OCI-LY3 (cell line): Measurements from ENCODE around the gene PDE10A.
"Not testable (repeated sequence)": the region's sequence is repeated elsewhere in the genome, so short reads cannot be mapped to it uniquely, and the experiment has no call there.

ENCODE experiments used
- H2AFZ ChIP-seq: fragments of 200-600, 300-600 bp; shearing (Covaris generic); 2 replicates; pipeline ENCODE4 v1.6.0; 2014; ENCODE audit warnings: antibody characterized with exemption, low read depth, low read length
- H3K27ac ChIP-seq: fragments of 200-600, 300-600 bp; sonication (generic); 2 replicates; pipeline ENCODE4 v1.5.1; 2014; ENCODE audit warnings: mild to moderate bottlenecking, low read length, moderate library complexity, mixed read lengths
- H3K27me3 ChIP-seq: fragments of 200-600, 300-600 bp; sonication (generic); 2 replicates; pipeline ENCODE4 v1.6.1; 2014; ENCODE audit warnings: low read depth, low read length, mixed read lengths
- H3K36me3 ChIP-seq: fragments of 200-600, 300-600 bp; sonication (generic); replicated peaks from 2 replicates; pipeline ENCODE3; 2014; ENCODE audit warnings: low read depth, low read length, mixed read lengths
- H3K4me1 ChIP-seq: fragments of 300-600, 200-600 bp; sonication (generic); 2 replicates; pipeline ENCODE4 v1.6.1; 2014; ENCODE audit warnings: low read length, mixed read lengths
- H3K4me2 ChIP-seq: fragments of 200-600, 300-600 bp; sonication (generic); 2 replicates; pipeline ENCODE4 v1.6.1; 2014; ENCODE audit warnings: low read length, mixed read lengths
- H3K4me3 ChIP-seq: fragments of 300-600, 200-600 bp; sonication (generic); 2 replicates; pipeline ENCODE4 v1.5.1; 2014; ENCODE audit warnings: antibody characterized with exemption, mild to moderate bottlenecking, low read length, moderate library complexity
- H3K79me2 ChIP-seq: fragments of 300-600, 200-600 bp; shearing (Covaris generic); 2 replicates; pipeline ENCODE4 v1.6.1; 2014; ENCODE audit warnings: mild to moderate bottlenecking, low read length, mixed read lengths
- H3K9ac ChIP-seq: fragments of 300-600, 200-600 bp; shearing (Covaris generic); 2 replicates; pipeline ENCODE4 v1.6.0; 2014; ENCODE audit warnings: mild to moderate bottlenecking, low read length, moderate library complexity
- H3K9me3 ChIP-seq: fragments of 200-600, 300-600 bp; shearing (Covaris generic); 2 replicates; pipeline ENCODE4 v1.6.1; 2014; ENCODE audit warnings: low read length, mixed read lengths; ENCODE audit not compliant: insufficient read depth
- H4K20me1 ChIP-seq: fragments of 200-600, 300-600 bp; sonication (generic); 2 replicates; pipeline ENCODE4 v1.6.1; 2016; ENCODE audit warnings: low read length, mixed read lengths; ENCODE audit not compliant: insufficient read depth
- EZH2phosphoT487 ChIP-seq: fragments of 200-600 bp; shearing (Covaris generic); IDR thresholded peaks from 2 replicates; pipeline ENCODE4 v1.6.1; 2018; ENCODE audit warnings: antibody characterized with exemption, mixed run types, low read depth
- TF ChIP-seq, protein P1 (sequence below): fragments of 200-600, 300-600 bp; sonication (generic); IDR thresholded peaks from 2 replicates; pipeline ENCODE4 v1.5.1; 2014; ENCODE audit warnings: antibody characterized with exemption, low read length, low read depth

PDE10A gene

DNA sequence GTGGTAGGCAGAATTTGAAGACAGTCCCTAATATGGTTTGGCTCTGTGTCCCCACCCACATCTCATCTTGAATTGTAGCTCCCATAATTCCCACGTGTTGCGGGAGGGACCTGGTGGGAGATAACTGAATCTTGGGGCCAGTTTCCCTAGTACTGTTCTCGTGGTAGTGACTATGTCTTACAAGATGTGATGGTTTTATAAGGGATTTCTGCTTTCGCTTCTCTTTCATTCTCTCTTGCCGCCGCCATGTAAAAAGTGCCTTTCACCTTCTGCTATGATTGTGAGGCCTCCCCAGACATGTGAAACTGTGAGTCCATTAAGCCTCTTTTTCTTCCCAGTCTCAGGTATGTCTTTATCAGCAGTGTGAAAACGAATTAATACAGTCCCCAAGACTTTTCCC, 103.4 kb downstream of the PDE10A start:
- Histone ChIP-seq H3K27me3 (no peaks in the 10 kb centered on the region), H4K20me1 (no peaks in the 10 kb centered on the region), H3K4me3 (no peak overlapping the region), H3K9me3 (no peaks in the 10 kb centered on the region), H2AFZ (no peak overlapping the region), H3K36me3 (no peaks in the 10 kb centered on the region), H3K4me2 (no peak overlapping the region), H3K79me2 (no peaks in the 10 kb centered on the region), H3K4me1 (no peaks in the 10 kb centered on the region), H3K27ac (no peak overlapping the region), H3K9ac (no peak overlapping the region)
- TF ChIP-seq EZH2phosphoT487: no peak
- TF ChIP-seq, protein P1, sequence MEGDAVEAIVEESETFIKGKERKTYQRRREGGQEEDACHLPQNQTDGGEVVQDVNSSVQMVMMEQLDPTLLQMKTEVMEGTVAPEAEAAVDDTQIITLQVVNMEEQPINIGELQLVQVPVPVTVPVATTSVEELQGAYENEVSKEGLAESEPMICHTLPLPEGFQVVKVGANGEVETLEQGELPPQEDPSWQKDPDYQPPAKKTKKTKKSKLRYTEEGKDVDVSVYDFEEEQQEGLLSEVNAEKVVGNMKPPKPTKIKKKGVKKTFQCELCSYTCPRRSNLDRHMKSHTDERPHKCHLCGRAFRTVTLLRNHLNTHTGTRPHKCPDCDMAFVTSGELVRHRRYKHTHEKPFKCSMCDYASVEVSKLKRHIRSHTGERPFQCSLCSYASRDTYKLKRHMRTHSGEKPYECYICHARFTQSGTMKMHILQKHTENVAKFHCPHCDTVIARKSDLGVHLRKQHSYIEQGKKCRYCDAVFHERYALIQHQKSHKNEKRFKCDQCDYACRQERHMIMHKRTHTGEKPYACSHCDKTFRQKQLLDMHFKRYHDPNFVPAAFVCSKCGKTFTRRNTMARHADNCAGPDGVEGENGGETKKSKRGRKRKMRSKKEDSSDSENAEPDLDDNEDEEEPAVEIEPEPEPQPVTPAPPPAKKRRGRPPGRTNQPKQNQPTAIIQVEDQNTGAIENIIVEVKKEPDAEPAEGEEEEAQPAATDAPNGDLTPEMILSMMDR: no peak

DNA sequence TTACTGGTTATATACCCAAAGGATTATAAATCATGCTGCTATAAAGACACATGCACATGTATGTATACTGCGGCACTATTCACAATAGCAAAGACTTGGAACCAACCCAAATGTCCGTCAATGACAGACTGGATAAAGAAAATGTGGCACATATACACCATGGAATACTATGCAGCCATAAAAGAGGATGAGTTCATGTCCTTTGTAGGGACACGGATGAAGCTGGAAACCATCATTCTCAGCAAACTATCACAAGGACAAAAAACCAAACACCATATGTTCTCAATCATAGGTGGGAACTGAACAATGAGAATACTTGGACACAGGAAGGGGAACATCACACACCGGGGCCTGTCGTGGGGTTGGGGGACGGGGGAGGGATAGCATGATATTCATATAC, 104.9 kb downstream of the PDE10A start:
- not testable (repeated sequence) for H3K27me3 ChIP-seq, H3K9me3 ChIP-seq, H2AFZ ChIP-seq, H3K27ac ChIP-seq, H3K79me2 ChIP-seq, H3K4me2 ChIP-seq, H3K9ac ChIP-seq, H3K4me1 ChIP-seq, H4K20me1 ChIP-seq, H3K4me3 ChIP-seq, H3K36me3 ChIP-seq

DNA sequence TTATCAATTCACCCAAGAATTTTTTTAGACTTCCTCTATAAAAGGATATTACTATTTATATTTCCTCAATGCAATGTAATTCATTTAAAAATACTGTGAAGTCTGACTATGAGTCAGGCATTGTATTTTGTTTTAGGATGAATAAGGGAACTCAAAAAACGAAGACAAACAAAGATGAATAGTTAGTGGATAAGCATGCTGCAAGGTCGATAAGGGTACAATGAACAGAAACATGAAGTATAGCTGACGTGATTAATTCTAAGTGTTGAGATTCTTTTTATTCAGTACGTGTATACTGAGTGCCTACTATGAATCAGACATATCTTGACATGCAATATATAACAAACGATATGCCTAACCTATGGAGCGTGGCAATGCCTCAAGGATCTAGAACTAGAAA, 105.4 kb downstream of the PDE10A start:
- H3K9me3 ChIP-seq: no peaks in the 10 kb centered on the region
- H2AFZ ChIP-seq: no peak overlapping the region
- H3K27ac ChIP-seq: no peak overlapping the region
- no peaks in the 10 kb centered on the region for H3K79me2 ChIP-seq
- H4K20me1 ChIP-seq: no peaks in the 10 kb centered on the region
- H3K4me2 ChIP-seq: no peak overlapping the region
- H3K4me1 ChIP-seq: no peaks in the 10 kb centered on the region
- TF ChIP-seq, protein P1: no peak
- no peak for TF ChIP-seq EZH2phosphoT487
- no peak overlapping the region for H3K9ac ChIP-seq
- H3K27me3 ChIP-seq: no peaks in the 10 kb centered on the region
- H3K36me3 ChIP-seq: no peaks in the 10 kb centered on the region
- H3K4me3 ChIP-seq: no peak overlapping the region

DNA sequence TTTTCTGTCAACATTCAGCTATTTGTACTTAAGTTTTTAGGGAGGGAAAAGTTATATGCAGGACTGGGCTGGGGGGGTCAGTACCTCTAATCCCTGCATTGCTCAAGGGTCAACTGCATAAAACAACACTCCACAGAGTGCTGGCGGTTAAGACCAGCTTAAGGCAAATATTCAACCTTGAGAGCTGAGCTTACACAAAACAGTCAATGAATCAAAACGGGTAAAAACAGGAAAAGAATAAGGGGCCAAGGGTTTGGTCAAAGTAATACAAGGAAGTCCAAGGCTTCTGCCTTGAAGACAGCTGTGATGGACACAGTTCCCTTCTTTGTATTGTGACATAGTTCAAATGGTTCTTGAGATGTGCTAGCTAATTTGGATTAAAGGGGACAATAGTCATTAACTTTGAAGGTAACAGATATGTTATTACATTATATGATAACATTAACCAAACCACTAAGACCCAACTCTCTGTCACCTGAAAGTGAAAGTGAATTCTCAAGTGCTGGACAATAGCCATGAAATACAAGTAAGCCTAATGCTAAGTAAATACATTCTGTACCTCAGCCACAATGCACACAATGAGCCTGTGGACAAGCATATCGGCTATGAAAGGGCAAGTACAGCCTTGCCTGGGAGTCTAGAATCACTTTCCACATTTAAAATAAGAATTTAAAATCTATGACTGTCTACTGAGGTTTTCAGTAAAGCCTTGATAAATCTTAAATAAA, 106.8 kb downstream of the PDE10A start:
- TF ChIP-seq EZH2phosphoT487: no peak
- TF ChIP-seq, protein P1: no peak
- no peaks in the 10 kb centered on the region for H4K20me1 ChIP-seq
- H3K4me2 ChIP-seq: no peak overlapping the region
- no peak overlapping the region for H2AFZ ChIP-seq
- no peak overlapping the region for H3K4me3 ChIP-seq
- H3K79me2 ChIP-seq: no peaks in the 10 kb centered on the region
- no peaks in the 10 kb centered on the region for H3K36me3 ChIP-seq
- H3K27ac ChIP-seq: no peak overlapping the region
- no peaks in the 10 kb centered on the region for H3K4me1 ChIP-seq
- H3K9ac ChIP-seq: no peak overlapping the region
- H3K9me3 ChIP-seq: no peaks in the 10 kb centered on the region
- no peaks in the 10 kb centered on the region for H3K27me3 ChIP-seq

DNA sequence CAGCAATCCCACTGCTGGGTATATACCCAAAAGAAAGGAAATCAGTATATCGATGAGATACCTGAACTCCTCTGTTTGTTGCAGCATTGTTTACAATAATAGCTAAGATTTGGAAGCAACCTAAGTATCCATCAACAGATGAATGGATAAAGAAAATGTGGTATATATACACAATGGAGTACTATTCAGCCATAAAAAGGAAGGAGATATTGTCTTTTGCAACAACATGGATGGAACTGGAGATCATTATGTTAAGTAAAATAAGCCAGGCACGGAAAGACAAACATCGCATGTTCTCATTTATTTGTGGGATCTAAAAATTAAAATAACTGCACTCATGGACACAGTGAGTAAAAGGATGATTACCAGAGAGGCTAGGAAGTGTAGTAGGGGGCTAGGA, 108.4 kb downstream of the PDE10A start:
- H3K4me2 ChIP-seq: not testable (repeated sequence)

More for the DNA sequence above, 108.4 kb downstream of the PDE10A start:
- not testable (repeated sequence) for H3K79me2 ChIP-seq, H4K20me1 ChIP-seq, H3K27me3 ChIP-seq, H2AFZ ChIP-seq, H3K27ac ChIP-seq, H3K9ac ChIP-seq, H3K4me1 ChIP-seq, H3K9me3 ChIP-seq, H3K4me3 ChIP-seq, H3K36me3 ChIP-seq
